HG03469 (cell line): ENCODE results near the gene PCYOX1L.
"Not testable (repeated sequence)": the region's sequence is repeated elsewhere in the genome, so short reads cannot be mapped to it uniquely, and the experiment has no call there.

Experiments used
- ATAC-seq: cut with Tn5 transposase; IDR thresholded peaks from one replicate; pipeline ENCODE4 v1.9.1; 2021; ENCODE audit warnings: mild to moderate bottlenecking, moderate library complexity, moderate number of reproducible peaks; ENCODE audit not compliant: unreplicated experiment

Gene PCYOX1L

DNA sequence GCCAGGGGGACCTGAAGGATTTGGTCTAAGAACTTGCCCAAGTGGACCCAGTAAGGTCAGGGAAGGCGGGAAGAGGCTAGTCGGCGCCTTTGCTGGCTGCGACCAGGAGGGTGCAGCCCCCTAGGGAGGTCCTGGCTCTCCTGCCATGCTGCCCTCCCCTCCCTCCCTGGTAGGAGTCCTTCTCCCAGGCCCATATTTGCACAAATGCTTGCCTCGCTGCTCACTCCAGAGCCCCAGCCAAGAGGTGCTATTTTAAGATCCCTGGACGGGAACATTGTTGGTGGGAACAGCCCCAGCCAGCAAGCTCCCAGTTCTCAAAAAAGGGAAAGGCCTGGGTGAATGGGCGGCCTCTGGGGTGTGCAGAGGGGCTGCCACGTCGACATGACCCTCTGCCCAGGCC lies 25.6 kb downstream of the PCYOX1L start:
- ATAC-seq = no peak

DNA sequence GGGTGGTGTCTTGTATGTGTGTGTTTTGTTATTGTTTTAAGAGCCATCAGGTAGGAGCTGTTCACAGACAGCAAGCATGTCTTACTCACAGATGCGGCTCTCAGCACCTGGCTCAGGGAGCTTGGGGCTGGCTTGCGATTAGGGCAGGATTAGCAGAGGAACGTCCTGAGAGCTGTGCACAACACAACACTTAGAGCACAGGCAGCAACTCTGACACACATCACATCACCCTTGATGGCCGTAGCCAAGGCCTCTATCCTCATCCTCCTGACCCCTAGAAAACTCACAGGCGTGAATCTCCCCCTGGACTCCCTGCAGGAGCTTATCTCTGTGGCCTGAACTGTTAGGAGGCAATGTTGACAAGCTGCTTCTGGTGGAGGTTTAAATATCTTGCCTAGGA lies 28.3 kb downstream of the PCYOX1L start:
- ATAC-seq = no peak

DNA sequence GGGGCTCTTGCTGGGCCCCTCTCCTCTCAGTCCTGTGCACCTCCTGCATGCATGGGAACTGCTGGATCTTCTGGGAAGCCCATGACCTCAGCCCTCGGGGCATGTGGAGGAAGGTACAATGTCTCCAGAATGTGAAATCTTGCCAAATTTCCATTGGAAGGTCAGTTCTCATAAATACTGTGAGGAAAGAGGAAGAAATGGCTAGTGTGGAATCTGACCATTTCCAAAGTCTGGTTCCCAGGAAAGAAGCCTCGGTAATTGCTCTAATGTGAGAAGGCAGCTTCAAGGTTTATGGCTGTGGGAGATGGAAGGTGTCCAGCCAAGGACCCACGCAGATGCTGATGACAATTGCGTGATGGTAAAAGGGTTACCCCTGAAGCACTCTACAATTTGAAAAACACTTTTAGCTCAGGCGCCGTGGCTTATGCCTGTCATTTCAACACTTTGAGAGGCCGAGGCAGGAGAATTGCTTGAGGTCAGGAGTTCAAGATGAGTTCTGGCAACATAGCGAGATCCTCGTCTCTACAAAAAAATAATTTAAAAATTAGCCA lies 29.3 kb downstream of the PCYOX1L start:
- no peak for ATAC-seq

DNA sequence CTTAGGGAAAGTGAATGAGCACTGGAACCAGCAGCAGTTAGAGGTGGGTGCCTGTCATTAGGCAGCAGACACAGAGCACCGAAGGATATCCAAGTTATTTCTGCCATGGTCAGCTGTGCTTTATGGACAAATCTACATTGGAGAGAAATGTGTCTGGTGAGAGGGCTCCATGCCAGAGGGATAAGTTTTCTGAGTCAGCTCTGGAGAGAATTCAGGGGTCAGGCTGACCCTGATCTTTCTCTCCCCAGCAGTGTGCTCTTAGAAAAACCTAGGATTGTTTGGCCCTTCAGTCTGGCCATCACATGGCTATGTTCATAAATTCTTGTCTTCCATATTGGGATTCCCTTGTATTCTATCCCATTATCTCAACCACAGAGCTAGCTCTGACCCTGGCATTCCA lies 30.1 kb downstream of the PCYOX1L start:
- ATAC-seq = no peak

- no peak for ATAC-seq
Observed at GRCh38 chr5:149388498-149389190, 30.8 kb downstream of the PCYOX1L start.

- no peak for ATAC-seq
Observed at GRCh38 chr5:149389552-149390495, 32.0 kb downstream of the PCYOX1L start.

DNA sequence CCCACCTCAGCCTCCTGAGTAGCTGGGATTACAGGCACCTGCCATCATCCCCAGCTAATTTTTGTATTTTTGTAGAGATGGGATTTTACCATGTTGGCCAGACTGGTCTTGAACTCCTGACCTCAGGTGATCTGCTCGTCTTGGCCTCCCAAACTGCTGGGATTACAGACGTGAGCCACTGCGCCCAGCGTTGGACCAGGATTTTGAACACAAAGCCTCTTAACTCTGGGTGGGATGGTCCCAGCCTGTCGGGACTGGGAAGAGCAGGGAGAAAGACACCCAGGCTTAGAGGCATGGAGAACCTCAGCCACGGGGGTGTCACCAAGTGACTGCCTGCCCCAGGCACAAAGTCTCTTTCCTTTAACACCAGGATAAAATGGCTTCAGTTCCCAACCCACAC lies 33.2 kb downstream of the PCYOX1L start:
- ATAC-seq = not testable (repeated sequence)

- ATAC-seq = no peak
Observed at GRCh38 chr5:149391524-149391923, 33.7 kb downstream of the PCYOX1L start.

GRCh38 chr5:149392718-149393117 lies 34.9 kb downstream of the PCYOX1L start:
- ATAC-seq = no peak

GRCh38 chr5:149394996-149395395 lies 37.1 kb downstream of the PCYOX1L start:
- not testable (repeated sequence) for ATAC-seq

GRCh38 chr5:149397530-149397929 lies 39.7 kb downstream of the PCYOX1L start:
- no peak for ATAC-seq

DNA sequence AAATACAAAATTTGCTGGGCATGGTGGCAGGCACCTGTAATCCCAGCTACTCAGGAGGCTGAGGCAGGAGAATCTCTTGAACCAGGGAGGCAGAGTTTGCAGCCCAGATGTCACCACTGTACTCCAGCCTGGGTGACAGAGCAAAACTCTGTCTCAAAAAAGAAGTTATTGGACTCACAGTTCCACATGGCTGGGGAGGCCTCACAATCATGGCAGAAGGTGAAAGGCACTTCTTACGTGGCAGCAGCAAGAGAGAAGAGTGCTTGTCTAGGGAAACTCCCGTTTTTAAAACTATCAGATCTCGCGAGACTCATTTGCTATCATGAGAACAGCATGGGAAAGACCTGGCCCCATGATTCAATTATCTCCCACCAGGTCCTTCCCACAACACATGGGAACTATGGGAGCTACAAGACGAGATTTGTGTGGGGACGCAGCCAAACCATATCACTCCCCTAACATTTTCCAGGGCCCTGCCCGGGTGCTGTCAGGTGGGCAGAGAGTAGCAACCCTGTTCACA lies 41.0 kb downstream of the PCYOX1L start:
- ATAC-seq = not testable (repeated sequence)

- no peak for ATAC-seq
Observed at GRCh38 chr5:149399775-149400174, 41.9 kb downstream of the PCYOX1L start.

GRCh38 chr5:149400304-149400703 lies 42.5 kb downstream of the PCYOX1L start:
- no peak for ATAC-seq

DNA sequence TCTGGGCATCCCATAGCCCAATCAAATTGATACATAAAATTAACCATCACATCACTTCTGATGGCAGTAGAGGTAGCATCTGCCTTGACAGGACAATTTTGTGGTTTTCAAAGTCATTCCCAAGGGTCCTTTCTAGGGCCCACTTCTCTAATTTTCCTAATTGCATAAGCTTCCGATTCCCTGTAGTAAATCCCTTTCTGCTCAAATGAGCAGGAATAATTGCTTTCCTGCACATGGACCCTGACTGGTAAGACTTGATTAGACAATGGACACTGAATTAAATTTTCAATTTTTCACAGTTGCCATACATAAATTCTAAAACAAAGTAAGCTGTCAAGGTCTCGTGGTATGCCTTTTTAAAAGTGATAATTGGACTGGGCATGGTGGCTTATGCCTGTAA lies 43.2 kb downstream of the PCYOX1L start:
- no peak for ATAC-seq

- ATAC-seq = no peak
Observed at GRCh38 chr5:149402291-149402690, 44.4 kb downstream of the PCYOX1L start.

- ATAC-seq = no peak
Observed at GRCh38 chr5:149403923-149404745, 46.3 kb downstream of the PCYOX1L start.

DNA sequence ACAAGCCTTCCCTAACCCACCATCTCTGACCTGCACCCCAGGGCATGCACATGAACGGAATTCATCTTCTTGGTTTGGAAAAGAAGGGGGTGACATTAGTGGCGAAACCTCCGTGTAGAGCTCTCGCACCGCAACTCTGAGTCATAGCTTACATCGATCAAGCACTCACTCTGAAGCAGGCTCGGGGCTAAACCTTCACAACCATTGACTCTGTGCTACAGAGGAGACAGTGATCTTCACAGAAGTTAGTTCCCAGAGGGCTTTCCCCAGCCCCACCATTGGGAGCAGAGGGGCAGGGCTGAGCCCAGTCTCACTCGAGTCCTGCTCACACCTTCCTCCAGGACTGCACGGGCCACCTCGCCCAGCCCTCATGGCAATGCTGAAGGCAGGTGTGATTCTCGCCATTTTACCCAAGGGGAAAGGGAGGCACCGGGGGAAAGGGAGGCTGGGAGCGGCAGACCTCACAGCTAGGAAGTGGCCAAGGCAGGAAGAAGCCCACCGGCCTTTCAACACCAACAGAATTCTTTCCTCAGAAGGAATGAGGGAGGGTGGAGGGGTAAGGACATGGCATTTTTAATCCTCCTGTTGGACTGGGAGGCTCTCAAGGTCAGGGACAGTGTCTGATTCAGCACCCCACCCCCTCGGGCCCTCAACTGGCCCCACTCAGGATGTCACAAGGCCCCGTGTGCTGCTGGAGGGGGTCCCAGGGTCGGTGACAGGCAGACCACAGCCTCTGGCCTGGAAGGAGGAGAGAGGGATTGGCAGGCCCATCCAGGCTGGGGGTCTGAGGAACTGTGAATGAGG lies 47.1 kb downstream of the PCYOX1L start:
- no peak for ATAC-seq

DNA sequence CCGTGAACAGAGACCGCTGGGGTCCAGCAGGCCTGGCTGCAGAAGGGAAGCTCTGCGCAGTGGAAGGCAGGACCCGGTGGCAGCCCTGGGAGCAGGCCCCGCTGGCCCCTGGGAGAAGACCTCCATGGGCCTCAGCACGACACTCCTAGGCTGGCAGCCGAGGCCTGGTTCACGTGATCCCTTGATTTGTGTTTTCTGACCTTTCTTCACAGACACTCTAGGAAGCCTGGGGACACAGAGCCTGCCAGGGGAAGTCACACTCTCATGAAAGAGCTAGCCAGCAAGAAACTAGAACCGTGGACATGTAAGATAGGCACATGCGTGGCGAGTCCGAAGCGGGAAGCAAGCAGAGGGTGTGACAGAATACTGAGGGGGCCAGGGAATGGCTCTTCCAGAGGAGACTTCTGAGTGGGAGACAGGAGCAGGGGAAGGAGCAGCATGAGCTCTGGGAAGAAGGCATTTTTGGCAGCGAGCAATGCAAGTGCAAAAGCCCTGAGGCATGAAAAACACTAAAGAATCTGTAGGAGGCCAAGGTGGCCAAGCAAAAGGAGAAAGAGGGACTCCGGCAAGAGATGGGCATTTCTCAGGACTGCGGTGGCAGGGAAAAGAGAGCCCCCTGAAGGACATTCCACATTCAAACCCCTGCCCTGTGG lies 47.8 kb downstream of the PCYOX1L start:
- no peak for ATAC-seq
